Measurements from ENCODE around the gene SLCO1B1. TPM values are rescaled to one million over a fixed set of nuclear protein-coding genes. Genes with fewer than 3 reads are reported as not detected.

Gene SLCO1B1
- polyA plus RNA-seq, 1 donor (not counting 4 experiments of a cell fraction or from before 2014, with no cell fraction given), result not detected

GRCh38 chr12:21257172-21257571 lies 126.2 kb downstream of the SLCO1B1 start:
- H3K4me2 ChIP-seq (ENCODE audit: control insufficient read depth, extremely low read depth, insufficient read depth, low read depth, low read length), result no peak overlapping the region
- H3K4me1 ChIP-seq (ENCODE audit: control insufficient read depth, extremely low read depth, insufficient read depth, low read length), result no peaks in the 10 kb centered on the region
- no peak overlapping the region for H3K9ac ChIP-seq (ENCODE audit: control insufficient read depth, extremely low read depth, insufficient read depth, low read length)
- H2AFZ ChIP-seq (ENCODE audit: control insufficient read depth, low read length), result no peak overlapping the region
- FAIRE-seq (no peak), DNase-seq (ENCODE audit: low read depth, low spot score) (no peak)
- H3K27me3 ChIP-seq (ENCODE audit: control insufficient read depth, extremely low read depth, insufficient read depth, low read length), result no peaks in the 10 kb centered on the region
- dilution Hi-C loops (cut with MboI; ENCODE audit: extremely low pct_ligation_motif_present, low sequenced_read_pairs), result no loop called here
- H4K20me1 ChIP-seq (ENCODE audit: control insufficient read depth, extremely low read depth, insufficient read depth, low read length), result no peaks in the 10 kb centered on the region
- H3K79me2 ChIP-seq (ENCODE audit: control insufficient read depth, insufficient read depth, low read length), result no peaks in the 10 kb centered on the region
- no peaks in the 10 kb centered on the region for H3K9me3 ChIP-seq (ENCODE audit: control insufficient read depth, low read depth, low read length)
- no peak overlapping the region for H3K27ac ChIP-seq (ENCODE audit: control insufficient read depth, insufficient read depth, low read length)
- no peaks in the 10 kb centered on the region for H3K36me3 ChIP-seq (ENCODE audit: control insufficient read depth in 2 of 2, extremely low read depth in 1 of 2, insufficient read depth in 2 of 2, low read length in 2 of 2)
- H3K9me1 ChIP-seq (ENCODE audit: control insufficient read depth, extremely low read depth, insufficient read depth, low read length), result no peaks in the 10 kb centered on the region
- no peak for TF ChIP-seq EZH2 (IDR thresholded peaks at IDR 0.05; ENCODE audit: low read length)
- no peak for TF ChIP-seq CTCF (optimal IDR thresholded peaks at IDR 0.05 in 1 of 3, IDR thresholded peaks at IDR 0.05 in 1 of 3, conservative IDR thresholded peaks at IDR 0.05 in 1 of 3; ENCODE audit: extremely low read depth in 1 of 3, insufficient read depth in 2 of 3, low read length in 3 of 3)
- no peak overlapping the region for H3K4me3 ChIP-seq (ENCODE audit: control insufficient read depth in 2 of 3, extremely low read depth in 1 of 3, insufficient read depth in 2 of 3, low read depth in 1 of 3, low read length in 3 of 3)

DNA sequence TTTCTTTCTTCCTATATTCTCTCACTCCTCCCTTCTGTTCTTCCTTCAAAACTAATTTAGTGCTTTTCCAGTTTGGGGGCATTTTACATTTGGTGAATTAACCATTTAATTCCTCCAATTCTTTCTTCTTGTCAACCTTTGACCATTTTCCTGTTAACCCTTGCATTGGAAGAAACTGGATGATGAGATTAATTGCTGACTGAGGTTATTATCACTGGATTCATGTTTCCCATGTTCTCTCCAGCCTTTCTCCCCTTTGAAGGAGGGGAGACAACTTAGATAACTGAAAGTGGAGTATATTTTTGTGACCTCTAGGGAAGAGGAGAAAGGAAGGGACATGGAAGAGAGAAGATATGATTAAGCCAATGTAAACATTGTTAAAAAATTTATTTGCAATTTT lies 133.2 kb downstream of the SLCO1B1 start:
- H3K27ac ChIP-seq (ENCODE audit: control insufficient read depth, insufficient read depth, low read length), result no peak overlapping the region
- no peak overlapping the region for H2AFZ ChIP-seq (ENCODE audit: control insufficient read depth, low read length)
- no peaks in the 10 kb centered on the region for H3K9me3 ChIP-seq (ENCODE audit: control insufficient read depth, low read depth, low read length)
- dilution Hi-C loops (cut with MboI; ENCODE audit: extremely low pct_ligation_motif_present, low sequenced_read_pairs), result no loop called here
- no peaks in the 10 kb centered on the region for H4K20me1 ChIP-seq (ENCODE audit: control insufficient read depth, extremely low read depth, insufficient read depth, low read length)
- H3K4me2 ChIP-seq (ENCODE audit: control insufficient read depth, extremely low read depth, insufficient read depth, low read depth, low read length), result no peak overlapping the region
- H3K27me3 ChIP-seq (ENCODE audit: control insufficient read depth, extremely low read depth, insufficient read depth, low read length), result no peaks in the 10 kb centered on the region
- no peaks in the 10 kb centered on the region for H3K9me1 ChIP-seq (ENCODE audit: control insufficient read depth, extremely low read depth, insufficient read depth, low read length)
- FAIRE-seq, result no peak
- H3K9ac ChIP-seq (ENCODE audit: control insufficient read depth, extremely low read depth, insufficient read depth, low read length), result no peak overlapping the region
- H3K36me3 ChIP-seq (ENCODE audit: control insufficient read depth in 2 of 2, extremely low read depth in 1 of 2, insufficient read depth in 2 of 2, low read length in 2 of 2), result no peaks in the 10 kb centered on the region
- no peaks in the 10 kb centered on the region for H3K79me2 ChIP-seq (ENCODE audit: control insufficient read depth, insufficient read depth, low read length)
- no peak for TF ChIP-seq CTCF (optimal IDR thresholded peaks at IDR 0.05 in 1 of 3, IDR thresholded peaks at IDR 0.05 in 1 of 3, conservative IDR thresholded peaks at IDR 0.05 in 1 of 3; ENCODE audit: extremely low read depth in 1 of 3, insufficient read depth in 2 of 3, low read length in 3 of 3)
- TF ChIP-seq EZH2 (IDR thresholded peaks at IDR 0.05; ENCODE audit: low read length), result no peak
- no peak for DNase-seq (ENCODE audit: low read depth, low spot score)
- no peaks in the 10 kb centered on the region for H3K4me1 ChIP-seq (ENCODE audit: control insufficient read depth, extremely low read depth, insufficient read depth, low read length)
- H3K4me3 ChIP-seq (ENCODE audit: control insufficient read depth in 2 of 3, extremely low read depth in 1 of 3, insufficient read depth in 2 of 3, low read depth in 1 of 3, low read length in 3 of 3), result no peak overlapping the region

Measured in keratinocyte (primary cell).